Spleen (tissue), 7 donors: ENCODE measurements around the gene SPG7.

ENCODE experiments used
- POLR2A ChIP-seq, 3 donors: fragments of 450-650 bp; IDR thresholded peaks; one replicate each; pipeline ENCODE4 v1.5.1; 2017; ENCODE audit warnings: antibody characterized with exemption in 3 of 3, mild to moderate bottlenecking in 1 of 3
- POLR2AphosphoS5 ChIP-seq, 3 donors: sonication (generic); formaldehyde crosslinking; IDR thresholded peaks; one replicate each; pipeline ENCODE4 v1.5.1; 2017; ENCODE audit warnings: antibody characterized with exemption in 3 of 3
- TF ChIP-seq, protein P1 (sequence below), 11 experiments: fragments of 200-600 bp in 7 of 11; fragments of 450-650 bp in 4 of 11; sonication (generic) in 4 of 11; IDR thresholded peaks in 8 of 11; conservative IDR thresholded peaks in 3 of 11; 1 replicate in 7 of 11; 2 replicates in 4 of 11; pipeline versions ENCODE4 v1.4.0 to v1.8.0; 2016 to 2021; ENCODE audit warnings: antibody characterized with exemption in 11 of 11, inconsistent platforms in 4 of 11, mild to moderate bottlenecking in 1 of 11
- donor health status: DM: no; HTN: no; CAD: no; lungs with moderate emphysema.
- donor health status: DM: no; HTN: no; CAD: no.
- donor health status: DM: no; HTN: no; CAD: no.

DNA sequence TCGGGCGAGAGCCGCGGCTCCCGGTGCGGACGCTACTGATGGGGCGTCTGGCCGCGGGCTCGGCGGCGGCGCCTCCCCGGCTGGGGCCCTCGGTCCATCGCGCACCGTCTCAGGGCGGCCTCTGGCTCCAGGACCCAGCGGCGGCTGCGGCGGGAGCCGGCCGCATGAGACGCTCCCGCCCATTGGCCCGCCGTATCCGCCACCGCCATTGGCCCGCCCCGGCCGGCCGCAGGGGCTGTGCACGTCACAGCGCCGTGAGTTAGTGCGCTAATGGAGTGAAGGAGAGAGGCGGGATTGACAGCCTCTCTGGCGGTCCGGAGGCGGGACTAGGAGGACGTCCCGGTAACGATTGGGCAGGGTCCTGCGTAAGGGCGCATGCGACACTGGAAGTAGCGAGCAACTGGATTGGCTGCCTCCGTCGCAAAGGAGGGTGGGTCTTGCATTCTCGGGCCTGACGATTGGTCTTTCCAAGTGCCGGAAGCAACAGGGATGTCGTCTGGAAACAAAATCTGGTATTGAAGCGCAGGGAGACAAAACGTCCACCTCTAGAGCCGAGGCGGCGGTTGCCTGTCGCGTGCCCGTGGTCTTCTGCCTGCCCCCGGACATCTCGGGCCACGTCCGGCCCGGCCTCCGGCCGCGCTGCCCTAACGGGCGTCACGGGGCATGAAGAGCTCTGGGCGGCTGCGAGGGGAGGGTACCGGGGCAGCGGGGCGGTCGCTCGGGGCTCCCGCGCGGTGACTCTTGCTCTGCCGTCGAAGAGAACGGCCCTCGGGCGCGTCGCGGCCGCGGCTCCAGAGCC, 17.6 kb upstream of the SPG7 start, which contains the start of gene ANKRD11:
- TF ChIP-seq, protein P1, sequence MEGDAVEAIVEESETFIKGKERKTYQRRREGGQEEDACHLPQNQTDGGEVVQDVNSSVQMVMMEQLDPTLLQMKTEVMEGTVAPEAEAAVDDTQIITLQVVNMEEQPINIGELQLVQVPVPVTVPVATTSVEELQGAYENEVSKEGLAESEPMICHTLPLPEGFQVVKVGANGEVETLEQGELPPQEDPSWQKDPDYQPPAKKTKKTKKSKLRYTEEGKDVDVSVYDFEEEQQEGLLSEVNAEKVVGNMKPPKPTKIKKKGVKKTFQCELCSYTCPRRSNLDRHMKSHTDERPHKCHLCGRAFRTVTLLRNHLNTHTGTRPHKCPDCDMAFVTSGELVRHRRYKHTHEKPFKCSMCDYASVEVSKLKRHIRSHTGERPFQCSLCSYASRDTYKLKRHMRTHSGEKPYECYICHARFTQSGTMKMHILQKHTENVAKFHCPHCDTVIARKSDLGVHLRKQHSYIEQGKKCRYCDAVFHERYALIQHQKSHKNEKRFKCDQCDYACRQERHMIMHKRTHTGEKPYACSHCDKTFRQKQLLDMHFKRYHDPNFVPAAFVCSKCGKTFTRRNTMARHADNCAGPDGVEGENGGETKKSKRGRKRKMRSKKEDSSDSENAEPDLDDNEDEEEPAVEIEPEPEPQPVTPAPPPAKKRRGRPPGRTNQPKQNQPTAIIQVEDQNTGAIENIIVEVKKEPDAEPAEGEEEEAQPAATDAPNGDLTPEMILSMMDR (IDR thresholded peaks at IDR 0.05 in 8 of 11, conservative IDR thresholded peaks at IDR 0.05 in 3 of 11), result peak in 4 of 11 experiments; percentile 25 to 57 (median 36)
- TF ChIP-seq POLR2AphosphoS5 (IDR thresholded peaks at IDR 0.05) (peak; percentile 91 to 94 (median 91)), POLR2A (IDR thresholded peaks at IDR 0.05) (peak in 2 of 3 donors; percentile 87 to 99)
